Measurements from ENCODE around the gene TRPM6. TPM values are rescaled to one million over a fixed set of nuclear protein-coding genes. Genes with fewer than 3 reads are reported as not detected.
A peak's percentile ranks its signal among the peaks of the same experiment; 100 is the strongest.

TRPM6 gene
- total and polyA plus RNA-seq, 2 experiments from 2014 or later = 0.23 to 0.87 TPM

- TF ChIP-seq ZNF331 (CRISPR knock-in tag; IDR thresholded peaks at IDR 0.05; ENCODE audit: low read depth) = no peak
- no peak for TF ChIP-seq JUNB (IDR thresholded peaks at IDR 0.05; ENCODE audit: unreplicated experiment)
These were observed 20.2 kb downstream of the TRPM6 start (continued) for GRCh38 chr9:74867483-74867882.

- no peaks in the 10 kb centered on the region for H3K4me1 ChIP-seq (ENCODE audit: insufficient read depth)
- no peaks in the 10 kb centered on the region for H3K36me3 ChIP-seq (ENCODE audit: insufficient read depth)
- no peak overlapping the region for H2AFZ ChIP-seq
- no peaks in the 10 kb centered on the region for H3K9me3 Mint-ChIP-seq
- TF ChIP-seq EZH2 (IDR thresholded peaks at IDR 0.05; ENCODE audit: low read depth, unreplicated experiment) (no peak), CTCF (conservative IDR thresholded peaks at IDR 0.05; ENCODE audit: low read depth in 2 of 2) (no peak), NANOG (IDR thresholded peaks at IDR 0.05; ENCODE audit: borderline replicate concordance) (no peak), CREB1 (CRISPR knock-in tag; IDR thresholded peaks at IDR 0.05; ENCODE audit: low read depth) (no peak), POLR2AphosphoS5 (IDR thresholded peaks at IDR 0.05; ENCODE audit: low read depth) (no peak), EZH2phosphoT487 (IDR thresholded peaks at IDR 0.05; ENCODE audit: unreplicated experiment) (no peak), ETS1 (IDR thresholded peaks at IDR 0.05) (no peak)
- no peaks in the 10 kb centered on the region for H3K79me2 ChIP-seq (replicated peaks; ENCODE audit: insufficient read depth)
- H4K20me1 ChIP-seq (replicated peaks; ENCODE audit: insufficient read depth) = no peaks in the 10 kb centered on the region
- H3K27me3 ChIP-seq (ENCODE audit: insufficient read depth) = no peaks in the 10 kb centered on the region
- no peaks in the 10 kb centered on the region for H3K36me3 Mint-ChIP-seq (ENCODE audit: low read depth)
- H3K9me2 ChIP-seq (ENCODE audit: insufficient read depth) = no peaks in the 10 kb centered on the region
- H3K27ac ChIP-seq (ENCODE audit: low read depth) = no peak overlapping the region
- H3K4me2 ChIP-seq = no peak overlapping the region
- ATAC-seq (no peak), DNase-seq (ENCODE audit: low spot score) (no peak)
- no peaks in the 10 kb centered on the region for H3K27me3 Mint-ChIP-seq (ENCODE audit: insufficient read depth, low read depth, poor library complexity)
- H3K27ac Mint-ChIP-seq = peak overlapping the region; percentile 21; the same call in 1 of the 2 replicates
- no peak overlapping the region for H3K4me3 ChIP-seq
- no peaks in the 10 kb centered on the region for H3F3A ChIP-seq (replicated peaks; ENCODE audit: low read depth)
- no peaks in the 10 kb centered on the region for H3K4me1 Mint-ChIP-seq
- no peak overlapping the region for H3K4me3 Mint-ChIP-seq
These were observed 22.5 kb downstream of the TRPM6 start for GRCh38 chr9:74865177-74865576.

- H4K20me1 ChIP-seq (replicated peaks; ENCODE audit: insufficient read depth) = no peaks in the 10 kb centered on the region
- TF ChIP-seq JUNB (IDR thresholded peaks at IDR 0.05; ENCODE audit: unreplicated experiment) (no peak), REST (IDR thresholded peaks at IDR 0.05; ENCODE audit: unreplicated experiment) (no peak)
- no peaks in the 10 kb centered on the region for H3K36me3 ChIP-seq (ENCODE audit: insufficient read depth)
- no peaks in the 10 kb centered on the region for H3K9me3 Mint-ChIP-seq
- H3K4me3 Mint-ChIP-seq = no peak overlapping the region
- H3K4me1 ChIP-seq (ENCODE audit: insufficient read depth) = no peaks in the 10 kb centered on the region
- no peaks in the 10 kb centered on the region for H3K27me3 ChIP-seq (ENCODE audit: insufficient read depth)
- H3K27ac Mint-ChIP-seq = no peak overlapping the region
- no peaks in the 10 kb centered on the region for H3K79me2 ChIP-seq (replicated peaks; ENCODE audit: insufficient read depth)
- ATAC-seq (no peak), DNase-seq (ENCODE audit: low spot score) (no peak)
- H3K4me1 Mint-ChIP-seq = peaks cover 5% of the 10 kb centered on the region; the same call in 1 of the 3 replicates
- no peaks in the 10 kb centered on the region for H3F3A ChIP-seq (replicated peaks; ENCODE audit: low read depth)
- no peak overlapping the region for H3K27ac ChIP-seq (ENCODE audit: low read depth)
- no peak overlapping the region for H3K4me2 ChIP-seq
- no peak overlapping the region for H3K4me3 ChIP-seq
- no peaks in the 10 kb centered on the region for H3K27me3 Mint-ChIP-seq (ENCODE audit: insufficient read depth, low read depth, poor library complexity)
- no peak overlapping the region for H2AFZ ChIP-seq
- H3K36me3 Mint-ChIP-seq (ENCODE audit: low read depth) = no peaks in the 10 kb centered on the region
- H3K9me2 ChIP-seq (ENCODE audit: insufficient read depth) = no peaks in the 10 kb centered on the region
These were observed 25.8 kb downstream of the TRPM6 start for GRCh38 chr9:74861773-74862474.
